Duodenal mucosa (tissue), 2 donors: ENCODE results near the gene MPZL3.

Experiments used
- H3K27ac ChIP-seq: one replicate; pipeline ENCODE4 v1.7.0; 2013; ENCODE audit warnings: low read depth, low read length
- H3K27me3 ChIP-seq, 2 donors: one replicate each; pipeline ENCODE4 v1.7.0; 2013; ENCODE audit warnings: low read length in 2 of 2, control low read depth in 1 of 2; ENCODE audit not compliant: insufficient read depth in 2 of 2, control insufficient read depth in 1 of 2
- H3K36me3 ChIP-seq, 2 donors: one replicate each; pipeline ENCODE4 v1.7.0; 2013; ENCODE audit warnings: low read length in 2 of 2, control low read depth in 1 of 2; ENCODE audit not compliant: insufficient read depth in 2 of 2, control insufficient read depth in 1 of 2
- H3K4me1 ChIP-seq, 2 donors: one replicate each; pipeline ENCODE4 v1.7.0; 2013; ENCODE audit warnings: low read length in 2 of 2, control low read depth in 1 of 2; ENCODE audit not compliant: insufficient read depth in 2 of 2, control insufficient read depth in 1 of 2
- H3K4me3 ChIP-seq, 2 donors: one replicate each; pipeline ENCODE4 v1.7.0; 2013; ENCODE audit warnings: low read length in 2 of 2, low read depth in 1 of 2
- H3K9ac ChIP-seq, 2 donors: one replicate each; pipeline ENCODE4 v1.7.0; 2013; ENCODE audit warnings: low read length in 2 of 2, low read depth in 1 of 2
- H3K9me3 ChIP-seq, 2 donors: one replicate each; pipeline ENCODE4 v1.7.0; 2013; ENCODE audit warnings: low read length in 2 of 2, control low read depth in 1 of 2; ENCODE audit not compliant: control insufficient read depth in 1 of 2

MPZL3 gene

DNA sequence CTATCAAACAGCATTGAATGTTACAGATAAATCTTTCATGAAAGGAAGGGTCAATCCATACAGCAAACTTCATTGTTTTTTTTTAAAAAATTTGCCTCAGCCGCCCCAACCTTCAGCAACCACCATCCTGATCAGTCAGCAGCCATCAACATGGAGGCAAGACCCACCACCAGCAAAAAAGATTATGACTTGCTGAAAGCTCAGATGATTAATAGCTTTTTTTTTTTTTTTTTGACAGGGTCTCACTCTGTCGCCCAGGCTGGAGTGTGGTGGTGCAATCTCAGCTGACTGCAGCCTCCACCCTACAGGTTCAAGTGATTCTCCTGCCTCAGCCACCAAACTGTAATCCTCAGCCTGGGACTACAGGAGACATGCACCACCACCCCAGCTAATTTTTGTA, 34.4 kb upstream of the MPZL3 start:
- Histone ChIP-seq H3K27me3 (no peaks in the 10 kb centered on the region), H3K27ac (no peak overlapping the region), H3K4me3 (no peak overlapping the region), H3K9ac (no peak overlapping the region), H3K36me3 (no peaks in the 10 kb centered on the region), H3K9me3 (no peaks in the 10 kb centered on the region), H3K4me1 (peaks cover 6 to 14% of the 10 kb centered on the region in 2 donors)

DNA sequence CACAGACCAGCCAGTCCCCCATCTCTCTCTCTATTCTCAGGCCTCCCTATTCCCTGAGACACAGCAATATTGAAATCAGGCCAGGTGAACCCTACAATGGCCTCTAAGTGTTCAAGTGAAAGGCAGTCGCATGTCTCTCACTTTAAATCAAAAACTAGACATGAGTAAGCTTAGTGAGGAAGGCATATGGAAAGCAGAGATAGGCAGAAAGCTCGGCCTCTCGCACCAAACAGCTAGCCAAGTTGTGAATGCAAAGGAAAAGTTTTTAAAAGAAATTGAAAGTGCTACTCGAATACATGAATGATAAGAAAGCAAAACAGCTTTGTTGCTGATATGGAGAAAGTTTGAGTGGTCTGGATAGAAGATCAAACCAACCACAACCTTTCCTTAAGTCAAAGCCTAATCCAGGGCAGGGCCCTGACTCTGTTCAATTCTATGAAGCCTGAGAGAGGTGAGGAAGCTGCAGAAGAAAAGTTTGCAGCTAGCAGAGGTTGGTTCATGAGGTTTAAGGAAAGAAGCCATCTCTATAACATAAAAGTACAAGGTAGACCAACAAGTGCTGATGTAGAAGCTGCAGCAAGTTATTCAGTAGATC, 31.7 kb upstream of the MPZL3 start:
- Histone ChIP-seq H3K9ac (no peak overlapping the region), H3K36me3 (no peaks in the 10 kb centered on the region), H3K4me3 (no peak overlapping the region), H3K27ac (no peak overlapping the region), H3K9me3 (no peaks in the 10 kb centered on the region), H3K27me3 (no peaks in the 10 kb centered on the region), H3K4me1 (peaks cover 0 to 11% of the 10 kb centered on the region in 2 donors)

DNA sequence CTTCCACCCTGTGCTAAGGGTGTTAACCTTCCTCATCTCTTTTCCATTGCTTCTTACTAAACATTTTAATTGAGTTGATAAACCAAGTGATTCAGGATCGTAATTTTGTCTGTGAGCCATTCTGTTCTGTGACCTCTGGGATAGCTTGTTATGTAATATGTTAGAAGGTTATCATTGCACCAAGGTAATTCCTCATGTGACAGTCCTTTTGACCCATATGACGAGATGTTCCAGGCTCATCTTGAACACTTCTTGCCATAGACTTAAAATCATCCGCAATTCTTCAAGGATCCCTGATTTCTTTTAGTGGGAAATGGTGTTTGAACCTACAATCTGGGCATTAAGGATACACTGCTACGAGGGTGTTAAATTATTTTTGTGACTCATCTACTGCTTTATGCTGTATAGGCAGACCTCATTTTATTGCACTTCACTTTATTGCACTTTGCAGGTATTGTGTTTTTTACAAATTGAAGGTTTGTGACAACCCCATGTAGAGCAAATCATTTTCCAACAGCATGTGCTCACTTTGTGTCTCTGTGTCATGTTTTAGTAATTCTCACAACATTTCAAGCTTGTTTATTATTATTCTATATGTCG, 31.0 kb upstream of the MPZL3 start:
- Histone ChIP-seq H3K9ac (no peak overlapping the region), H3K4me3 (no peak overlapping the region), H3K27me3 (no peaks in the 10 kb centered on the region), H3K36me3 (no peaks in the 10 kb centered on the region), H3K9me3 (no peaks in the 10 kb centered on the region), H3K27ac (no peak overlapping the region), H3K4me1 (peaks cover 0 to 11% of the 10 kb centered on the region in 2 donors)

DNA sequence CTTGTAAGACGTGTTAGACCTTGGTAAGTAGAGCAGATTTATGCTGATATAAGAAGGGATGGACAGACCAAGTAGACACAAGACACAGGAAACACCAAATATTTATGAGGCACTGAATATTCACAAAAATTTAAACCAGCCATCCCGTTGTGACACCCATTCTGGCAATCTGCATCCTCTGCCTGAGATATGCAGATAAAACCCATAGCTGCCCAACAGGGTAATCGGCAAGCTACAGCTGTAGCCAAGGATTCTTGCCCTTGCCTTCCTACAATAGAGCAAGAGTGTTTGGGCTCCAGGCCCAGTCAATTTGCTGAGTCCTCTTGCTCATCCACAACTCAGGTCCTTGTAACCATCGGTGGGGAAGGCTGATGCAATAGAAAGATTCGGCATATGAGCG, 30.4 kb upstream of the MPZL3 start:
- Histone ChIP-seq H3K36me3 (no peaks in the 10 kb centered on the region), H3K4me1 (peaks cover 0 to 11% of the 10 kb centered on the region in 2 donors)

DNA sequence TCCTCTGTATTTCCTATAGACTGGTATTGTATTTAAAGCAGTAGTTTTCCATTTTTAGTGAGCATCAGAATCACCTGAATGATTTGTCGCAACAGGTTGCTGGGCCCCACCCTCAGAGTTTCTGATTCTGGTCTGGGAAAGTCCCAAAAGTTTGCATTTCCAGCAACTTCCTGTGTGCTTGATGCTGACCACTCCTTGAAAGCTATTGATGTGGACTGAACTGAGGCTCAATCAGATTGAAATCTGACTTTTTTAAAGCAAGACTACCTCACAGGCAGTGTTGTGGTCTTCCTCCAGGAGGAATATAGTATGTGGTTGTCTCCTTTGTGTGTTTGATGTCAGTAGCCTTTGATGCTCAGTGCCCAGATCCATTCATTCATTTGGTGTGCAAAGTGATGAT, 29.1 kb upstream of the MPZL3 start:
- Histone ChIP-seq H3K9ac (no peak overlapping the region), H3K27me3 (no peaks in the 10 kb centered on the region), H3K4me3 (no peak overlapping the region), H3K36me3 (no peaks in the 10 kb centered on the region), H3K27ac (no peak overlapping the region), H3K9me3 (no peaks in the 10 kb centered on the region), H3K4me1 (peaks cover 0 to 8% of the 10 kb centered on the region in 2 donors)

More for the DNA sequence above, 30.4 kb upstream of the MPZL3 start:
- Histone ChIP-seq H3K27ac (no peak overlapping the region), H3K27me3 (no peaks in the 10 kb centered on the region), H3K9ac (no peak overlapping the region), H3K4me3 (no peak overlapping the region), H3K9me3 (no peaks in the 10 kb centered on the region)

DNA sequence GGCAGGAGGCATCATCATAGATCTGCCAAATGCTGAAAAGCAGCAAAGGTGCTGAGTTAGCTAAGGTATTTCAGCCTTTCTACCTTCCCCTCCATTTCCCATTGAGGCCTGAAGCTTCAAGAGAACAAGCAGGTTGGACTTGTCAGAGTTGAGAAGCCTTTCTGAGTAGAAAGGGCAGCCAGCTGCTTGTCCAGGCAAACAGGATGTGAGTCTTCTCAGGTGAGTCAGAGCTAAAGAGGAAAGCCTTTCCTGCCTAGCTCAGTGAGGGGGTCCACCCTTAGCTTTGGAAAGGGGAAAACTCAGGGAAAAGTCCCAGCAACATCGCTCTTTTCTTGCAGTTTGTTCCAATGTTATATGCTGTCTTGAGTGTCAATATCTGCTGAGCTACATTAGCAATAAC, 25.1 kb upstream of the MPZL3 start:
- peaks cover 6 to 17% of the 10 kb centered on the region in 2 donors for H3K4me1 ChIP-seq
- H3K4me3 ChIP-seq: no peak overlapping the region
- no peak overlapping the region for H3K27ac ChIP-seq
- H3K36me3 ChIP-seq: no peaks in the 10 kb centered on the region
- H3K9me3 ChIP-seq: no peaks in the 10 kb centered on the region
- H3K9ac ChIP-seq: no peak overlapping the region
- no peaks in the 10 kb centered on the region for H3K27me3 ChIP-seq

DNA sequence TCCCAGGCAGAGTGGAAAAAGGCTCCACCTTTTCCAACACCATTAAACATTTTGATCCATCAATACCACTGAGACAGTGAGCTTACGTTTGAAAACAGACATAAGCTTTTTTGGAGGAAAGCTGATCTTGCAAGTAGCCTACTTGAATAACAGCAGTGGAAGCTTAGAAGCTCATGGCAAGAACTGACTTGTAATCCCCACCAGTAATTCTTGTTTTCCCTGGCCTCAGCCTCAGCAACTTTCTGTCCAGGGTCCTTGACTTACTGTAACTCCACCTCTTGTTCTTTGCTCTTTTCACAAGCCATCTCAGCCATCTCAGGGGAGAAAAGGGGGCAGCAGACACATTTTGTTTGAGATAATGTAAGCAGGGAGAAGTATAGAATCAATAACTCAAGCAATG, 24.3 kb upstream of the MPZL3 start:
- H3K27ac ChIP-seq: no peak overlapping the region
- H3K36me3 ChIP-seq: no peaks in the 10 kb centered on the region
- H3K27me3 ChIP-seq: no peaks in the 10 kb centered on the region
- H3K9ac ChIP-seq: no peak overlapping the region
- no peaks in the 10 kb centered on the region for H3K9me3 ChIP-seq
- H3K4me1 ChIP-seq: peaks cover 6 to 17% of the 10 kb centered on the region in 2 donors
- H3K4me3 ChIP-seq: no peak overlapping the region

DNA sequence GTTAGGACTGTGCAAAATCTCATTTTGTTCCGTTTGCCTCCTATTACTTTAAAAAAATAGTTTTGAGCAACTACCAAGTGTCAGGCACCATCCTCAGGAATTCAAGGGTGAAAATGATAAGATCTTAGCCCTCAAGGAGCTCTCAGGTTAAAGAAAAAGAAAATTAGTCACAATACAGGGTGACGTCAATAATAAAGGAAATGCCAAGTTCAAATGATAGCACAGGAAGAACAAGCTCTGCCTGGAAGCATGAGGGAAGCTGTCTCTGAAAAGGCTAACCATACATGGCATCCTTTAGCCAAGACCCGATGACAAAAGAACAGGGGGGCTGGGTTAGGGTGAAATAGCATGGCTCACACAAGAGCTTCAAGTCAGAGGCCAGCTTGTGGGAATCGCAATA, 23.0 kb upstream of the MPZL3 start:
- H3K9me3 ChIP-seq: no peaks in the 10 kb centered on the region
- H3K36me3 ChIP-seq: no peaks in the 10 kb centered on the region
- H3K27ac ChIP-seq: no peak overlapping the region
- no peak overlapping the region for H3K4me3 ChIP-seq
- H3K27me3 ChIP-seq: no peaks in the 10 kb centered on the region
- H3K9ac ChIP-seq: no peak overlapping the region
- H3K4me1 ChIP-seq: peaks cover 6 to 17% of the 10 kb centered on the region in 2 donors

DNA sequence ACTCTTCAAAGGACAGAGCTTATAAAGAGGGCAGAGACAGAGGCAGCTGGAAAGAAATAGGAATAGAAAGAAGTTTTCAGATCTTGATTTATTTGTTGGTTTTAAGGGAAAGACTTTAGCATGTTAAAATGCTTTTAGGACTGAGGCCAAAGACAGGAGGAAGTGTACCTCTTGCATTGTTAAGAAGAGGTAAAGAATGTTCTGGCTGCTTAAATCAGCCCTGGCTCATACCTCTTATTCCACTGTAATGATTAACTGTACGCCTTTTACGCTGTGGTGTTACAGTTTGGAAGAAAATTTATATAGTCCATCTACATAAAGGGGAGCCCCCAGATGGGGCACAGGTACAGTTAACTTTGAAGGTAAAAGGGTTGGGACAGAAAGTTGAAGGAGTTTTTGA, 22.0 kb upstream of the MPZL3 start:
- no peak overlapping the region for H3K27ac ChIP-seq
- no peak overlapping the region for H3K9ac ChIP-seq
- peaks cover 0 to 5% of the 10 kb centered on the region in 2 donors for H3K27me3 ChIP-seq
- no peaks in the 10 kb centered on the region for H3K9me3 ChIP-seq
- H3K4me1 ChIP-seq: peaks cover 6 to 17% of the 10 kb centered on the region in 2 donors
- H3K4me3 ChIP-seq: no peak overlapping the region
- H3K36me3 ChIP-seq: no peaks in the 10 kb centered on the region

DNA sequence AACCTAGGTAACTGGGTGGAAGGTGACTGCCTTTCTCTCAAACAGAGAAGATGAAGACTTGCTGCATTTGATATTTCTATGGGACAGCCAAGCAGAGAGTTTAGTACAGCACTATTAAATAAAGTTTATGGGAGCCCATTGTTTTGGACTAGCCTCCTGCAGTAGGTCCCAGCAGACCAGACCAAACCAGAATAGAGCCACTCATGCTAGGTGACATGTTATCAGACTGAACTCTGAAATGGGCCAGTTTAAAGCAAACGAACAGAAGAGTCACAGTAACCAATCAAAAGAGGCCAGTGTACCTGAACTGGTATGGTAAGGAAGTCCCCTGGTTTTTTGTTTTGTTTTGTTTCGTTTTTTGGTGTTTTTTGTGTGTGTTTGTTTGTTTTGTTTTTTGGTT, 19.8 kb upstream of the MPZL3 start:
- peaks cover 6 to 17% of the 10 kb centered on the region in 2 donors for H3K4me1 ChIP-seq
- H3K9me3 ChIP-seq: no peaks in the 10 kb centered on the region
- H3K27ac ChIP-seq: no peak overlapping the region
- H3K27me3 ChIP-seq: peaks cover 0 to 5% of the 10 kb centered on the region in 2 donors
- no peaks in the 10 kb centered on the region for H3K36me3 ChIP-seq
- H3K9ac ChIP-seq: no peak overlapping the region
- no peak overlapping the region for H3K4me3 ChIP-seq
